A549 (cell line): ENCODE data around the gene SMO.

Experiments used
- CBX2 ChIP-seq: fragments of 200-600 bp; sonication (generic); IDR thresholded peaks from 2 replicates; pipeline ENCODE4 v1.6.1; 2016; ENCODE audit warnings: low read depth, mild to moderate bottlenecking, borderline replicate concordance
- CBX8 ChIP-seq: fragments of 200-600 bp; sonication (generic); IDR thresholded peaks from 2 replicates; pipeline ENCODE4 v1.6.1; 2016
- EP300 ChIP-seq, 2 experiments: fragments of >200 bp; sonication (Bioruptor Twin); formaldehyde crosslinking; IDR thresholded peaks; 2 replicates in 1 of 2; 3 replicates in 1 of 2; pipeline ENCODE4 v1.6.1; 2016 to 2017
- JUN ChIP-seq, 2 experiments: fragments of >200 bp; sonication (Bioruptor Twin); formaldehyde crosslinking; IDR thresholded peaks; 2 replicates in 1 of 2; 3 replicates in 1 of 2; pipeline ENCODE4 v1.6.1; 2016 to 2017
- MYC ChIP-seq: IDR thresholded peaks from 2 replicates; pipeline ENCODE4 v1.6.1; 2012; ENCODE audit warnings: mild to moderate bottlenecking, inconsistent platforms, low read length, improper control_type of control experiment, borderline replicate concordance
- NPAS2 ChIP-seq: fragments of 250-450 bp; sonication (Bioruptor Pico); IDR thresholded peaks from 2 replicates; pipeline ENCODE4 v1.8.0; 2022; ENCODE audit warnings: mild to moderate bottlenecking, moderate library complexity, borderline replicate concordance
- PBX3 ChIP-seq: IDR thresholded peaks from 2 replicates; pipeline ENCODE4 v1.6.1; 2012
- POLR2A ChIP-seq: IDR thresholded peaks from 2 replicates; pipeline ENCODE4 v1.6.1; 2012; ENCODE audit warnings: mild to moderate bottlenecking, low read length
- RAD21 ChIP-seq, 2 experiments: fragments of >200 bp in 1 of 2; sonication (Bioruptor Twin) in 1 of 2; formaldehyde crosslinking in 1 of 2; IDR thresholded peaks in 1 of 2; conservative IDR thresholded peaks in 1 of 2; 2 replicates in 1 of 2; 3 replicates in 1 of 2; pipeline ENCODE4 v1.6.1; 2012 to 2018; ENCODE audit warnings: inconsistent platforms in 1 of 2
- RFX5 ChIP-seq: fragments of 450-650 bp; IDR thresholded peaks from 2 replicates; pipeline ENCODE4 v1.7.1; 2014; ENCODE audit warnings: antibody characterized with exemption, mild to moderate bottlenecking, moderate library complexity
- USF2 ChIP-seq: fragments of 450-650 bp; IDR thresholded peaks from 2 replicates; pipeline ENCODE4 v1.6.1; 2014; ENCODE audit warnings: antibody characterized with exemption
- ZNF302 ChIP-seq: fragments of 250-450 bp; sonication (Bioruptor Pico); IDR thresholded peaks from 2 replicates; pipeline ENCODE4 v1.9.0; 2021; ENCODE audit warnings: inconsistent platforms, mild to moderate bottlenecking, moderate library complexity
- TF ChIP-seq, protein P1 (sequence below): fragments of >200 bp; sonication (Bioruptor Twin); formaldehyde crosslinking; IDR thresholded peaks from 3 replicates; pipeline ENCODE4 v1.5.1; 2016

DNA sequence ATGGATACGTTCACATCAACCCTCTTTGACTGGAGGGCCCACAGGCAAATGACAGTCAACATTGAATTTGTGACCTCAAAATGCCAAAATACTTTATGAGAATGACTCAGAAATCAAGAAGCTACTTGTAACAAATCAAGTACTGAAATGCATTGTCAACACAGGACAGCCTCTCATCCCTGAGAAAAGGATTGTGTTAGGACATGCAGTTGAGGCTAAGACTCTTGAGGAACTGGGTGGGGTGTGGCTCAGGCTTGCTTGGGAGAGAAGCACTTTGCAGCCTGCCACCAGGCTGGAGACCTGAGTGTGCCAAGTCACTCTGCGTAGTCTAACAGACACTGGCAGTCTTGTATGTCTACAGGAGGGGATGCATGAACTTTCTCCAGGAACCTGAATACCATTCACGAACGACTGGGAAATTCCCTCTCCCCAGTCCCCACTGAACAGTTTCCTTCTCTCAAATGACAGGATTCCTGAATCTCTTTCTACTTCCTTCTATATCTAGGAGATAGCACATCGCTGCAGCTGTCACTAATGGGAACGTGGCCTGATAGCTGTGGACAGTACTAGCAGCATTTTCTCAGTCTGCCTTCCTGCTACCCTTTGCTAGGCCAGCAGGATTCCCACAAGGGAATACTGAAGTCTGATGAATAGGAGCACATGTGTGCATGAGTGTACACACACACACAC, 3.3 kb upstream of the SMO start:
- TF ChIP-seq CBX2 (no peak), POLR2A (no peak), PBX3 (no peak), NPAS2 (CRISPR knock-in tag) (no peak), RFX5 (no peak), CBX8 (no peak), JUN (IDR thresholded peaks at IDR 0.05) (no peak), USF2 (no peak), MYC (no peak), ZNF302 (CRISPR knock-in tag) (no peak), RAD21 (conservative IDR thresholded peaks at IDR 0.05 in 1 of 2, IDR thresholded peaks at IDR 0.05 in 1 of 2) (no peak), EP300 (IDR thresholded peaks at IDR 0.05) (no peak)
- TF ChIP-seq, protein P1, sequence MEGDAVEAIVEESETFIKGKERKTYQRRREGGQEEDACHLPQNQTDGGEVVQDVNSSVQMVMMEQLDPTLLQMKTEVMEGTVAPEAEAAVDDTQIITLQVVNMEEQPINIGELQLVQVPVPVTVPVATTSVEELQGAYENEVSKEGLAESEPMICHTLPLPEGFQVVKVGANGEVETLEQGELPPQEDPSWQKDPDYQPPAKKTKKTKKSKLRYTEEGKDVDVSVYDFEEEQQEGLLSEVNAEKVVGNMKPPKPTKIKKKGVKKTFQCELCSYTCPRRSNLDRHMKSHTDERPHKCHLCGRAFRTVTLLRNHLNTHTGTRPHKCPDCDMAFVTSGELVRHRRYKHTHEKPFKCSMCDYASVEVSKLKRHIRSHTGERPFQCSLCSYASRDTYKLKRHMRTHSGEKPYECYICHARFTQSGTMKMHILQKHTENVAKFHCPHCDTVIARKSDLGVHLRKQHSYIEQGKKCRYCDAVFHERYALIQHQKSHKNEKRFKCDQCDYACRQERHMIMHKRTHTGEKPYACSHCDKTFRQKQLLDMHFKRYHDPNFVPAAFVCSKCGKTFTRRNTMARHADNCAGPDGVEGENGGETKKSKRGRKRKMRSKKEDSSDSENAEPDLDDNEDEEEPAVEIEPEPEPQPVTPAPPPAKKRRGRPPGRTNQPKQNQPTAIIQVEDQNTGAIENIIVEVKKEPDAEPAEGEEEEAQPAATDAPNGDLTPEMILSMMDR = no peak
